Heart left ventricle (tissue), 16 donors: ENCODE results near the gene PTPRD. TPM values are rescaled to one million over a fixed set of nuclear protein-coding genes. Genes with fewer than 3 reads are reported as not detected.

Experiments used
- ATAC-seq, 4 donors: fragments of 200-7000 bp; cut with Tn5 transposase; one replicate each; pipeline ENCODE4 v1.9.1; 2020 to 2022; ENCODE audit warnings: moderate library complexity in 4 of 4, mild to moderate bottlenecking in 3 of 4, moderate number of reproducible peaks in 1 of 4
- DNase-seq, 5 donors: peaks; one replicate each; pipeline ENCODE4 v3.0.0-alpha.2; 2020
- H3K27ac ChIP-seq, 12 donors: fragments of 200-600 bp; sonication (generic) in 4 of 12; one replicate each; pipeline versions ENCODE4 v1.5.0 to v1.8.0; 2016 to 2022; ENCODE audit warnings: mild to moderate bottlenecking in 2 of 12
- H3K27me3 ChIP-seq, 9 donors: fragments of 200-600 bp; sonication (generic) in 2 of 9; one replicate each; pipeline versions ENCODE4 v1.5.1 to v1.8.0; 2016 to 2022; ENCODE audit warnings: mild to moderate bottlenecking in 3 of 9
- H3K36me3 ChIP-seq, 9 donors: fragments of 200-600 bp; sonication (generic) in 2 of 9; one replicate each; pipeline versions ENCODE4 v1.5.0 to v1.8.0; 2018 to 2022; ENCODE audit warnings: mild to moderate bottlenecking in 2 of 9
- H3K4me1 ChIP-seq, 12 donors: fragments of 200-600 bp; sonication (generic) in 4 of 12; one replicate each; pipeline versions ENCODE4 v1.5.0 to v1.8.0; 2016 to 2022; ENCODE audit warnings: mild to moderate bottlenecking in 3 of 12
- H3K4me3 ChIP-seq, 12 donors: fragments of 200-600 bp; sonication (generic) in 4 of 12; one replicate each; pipeline versions ENCODE4 v1.5.0 to v1.8.0; 2017 to 2022; ENCODE audit warnings: mild to moderate bottlenecking in 9 of 12, moderate library complexity in 4 of 12
- H3K9me3 ChIP-seq, 12 donors: fragments of 200-600 bp; sonication (generic) in 4 of 12; one replicate each; pipeline versions ENCODE4 v1.5.0 to v1.8.0; 2016 to 2022; ENCODE audit warnings: mild to moderate bottlenecking in 1 of 12
- CTCF ChIP-seq, 12 donors: fragments of 200-600 bp; sonication (generic) in 4 of 12; IDR thresholded peaks; one replicate each; pipeline versions ENCODE4 v1.5.0 to v1.8.0; 2018 to 2022; ENCODE audit warnings: antibody characterized with exemption in 12 of 12, mild to moderate bottlenecking in 5 of 12
- POLR2A ChIP-seq, 2 donors: fragments of 450-650 bp; IDR thresholded peaks; one replicate each; pipeline ENCODE4 v1.6.1; 2017; ENCODE audit warnings: antibody characterized with exemption in 2 of 2, mild to moderate bottlenecking in 2 of 2, moderate library complexity in 2 of 2
- WGBS, 4 donors: extraction: QIAGEN DNeasy Blood & Tissue Kit in 2 of 4; methylation state at CpG; one replicate each; pipeline versions ENCODE4 v1.1.5 to v1.1.7; 2013 to 2018; 5-methylcytosine and 5-hydroxymethylcytosine counted together
- intact Hi-C, 10 donors: fragments of 100-400 bp; cut with DNase I; formaldehyde crosslinking; loops; one replicate each; pipeline versions ENCODE4 v1.11.1 to v1.14.2; 2022
- polyA plus RNA-seq, 2 donors: library from polyadenylated mRNA; stranded (reverse); fragments of 200-250 nt; gene quantifications; one replicate each; pipeline ENCODE4 v1.2.3, GENCODE V29; 2013
- total RNA-seq, 9 donors: library from RNA; depleted of rRNA in 2 of 9; stranded (reverse); fragments of >200 nt in 2 of 9; fragmentation: NEBNext Ultra II Directional in 3 of 9; extraction: Animal tissue kit (Norgen Biotek cat#: 25700) in 3 of 9; gene quantifications; one replicate each; pipeline versions ENCODE4 v1.1.0 to v1.2.4, GENCODE V29; 2016 to 2023
- donor health status: ischemic (EF 13 %, LVEDD 7.1; RV severe dilation, severe dysfunction).
- donor health status: healthy with polysubstance abuse.
- donor health status: DM: no; HTN: yes; CAD: no.
- donor health status: DM: no; HTN: no; CAD: no.
- donor health status: ischemic (EF 25% LVEDD 6.9; RV normal size, moderate dysfunction).
- donor health status: ischemic (EF 25% LVEDD 5.7; RV mildly dilated, moderate dysfunction).
- donor health status: healthy.
- donor health status: DM: yes; HTN: yes; CAD: no.
- donor health status: ischemic (EF 35%, LVEDD 5.7; RV mildly dilated, moderate dysfunction).
- donor health status: nonischemic (EF 11% LVEDD 7.7; RV severe dilation, severe dysfunction).
- donor health status: DM: yes; HTN: yes; CAD: no.
- donor health status: PGD.
- donor health status: ischemic (EF 29% LVEDD 5.4; RV normal size, mild dysfunction).
- donor health status: nonischemic (EF 23%, LVEDD 6.1; RV moderate dilation, normal function).

Gene PTPRD
- total and polyA plus RNA-seq, 11 donors, result 1.4 to 25.3 (median 15.1) TPM

GRCh38 chr9:8419596-8420275 is 2193.1 kb downstream of the PTPRD start:
- ATAC-seq (no peak), DNase-seq (no peak)
- intact Hi-C loops, result loop anchor here in 2 of 10 donors (5.0 to 10.0 kb wide), 2 partner anchors 75 to 1182 kb away; no protein-coding TSS in a partner anchor
- Histone ChIP-seq H3K9me3 (no peaks in the 10 kb centered on the region), H3K27me3 (no peaks in the 10 kb centered on the region), H3K4me1 (no peaks in the 10 kb centered on the region), H3K36me3 (no peaks in the 10 kb centered on the region), H3K4me3 (no peak overlapping the region), H3K27ac (no peak overlapping the region)
- 79 to 85% (median 82%) methylated on average over 3 of the region's 3 CpGs for WGBS, 4 donors
- TF ChIP-seq CTCF (IDR thresholded peaks at IDR 0.05) (no peak), POLR2A (IDR thresholded peaks at IDR 0.05) (no peak)

GRCh38 chr9:8417341-8417740 is 2195.5 kb downstream of the PTPRD start:
- intact Hi-C loops, result loop anchor here in 1 of 10 donors (5.0 kb wide), 1 partner anchor 1180 kb away; no protein-coding TSS in a partner anchor
- ATAC-seq (no peak), DNase-seq (no peak)
- TF ChIP-seq CTCF (IDR thresholded peaks at IDR 0.05) (no peak), POLR2A (IDR thresholded peaks at IDR 0.05) (no peak)
- 0 to 48% (median 0%) methylated on average over 1 of the region's 1 CpG for WGBS, 4 donors
- Histone ChIP-seq H3K36me3 (no peaks in the 10 kb centered on the region), H3K4me3 (no peak overlapping the region), H3K9me3 (no peaks in the 10 kb centered on the region), H3K4me1 (no peaks in the 10 kb centered on the region), H3K27ac (no peak overlapping the region), H3K27me3 (no peaks in the 10 kb centered on the region)

GRCh38 chr9:8412327-8412726 is 2200.5 kb downstream of the PTPRD start:
- no peaks in the 10 kb centered on the region for H3K36me3 ChIP-seq
- WGBS, 4 donors, result 82 to 87% (median 85%) methylated on average over 3 of the region's 3 CpGs
- intact Hi-C loops, result no loop called here
- no peaks in the 10 kb centered on the region for H3K9me3 ChIP-seq
- no peaks in the 10 kb centered on the region for H3K27me3 ChIP-seq
- no peaks in the 10 kb centered on the region for H3K4me1 ChIP-seq
- no peak for TF ChIP-seq POLR2A (IDR thresholded peaks at IDR 0.05)
- TF ChIP-seq CTCF (IDR thresholded peaks at IDR 0.05), result no peak
- ATAC-seq (no peak), DNase-seq (no peak)
- no peak overlapping the region for H3K27ac ChIP-seq
- no peak overlapping the region for H3K4me3 ChIP-seq

GRCh38 chr9:8408575-8409190 is 2204.1 kb downstream of the PTPRD start:
- ATAC-seq, result no peak
- Histone ChIP-seq H3K4me3 (no peak overlapping the region), H3K27me3 (no peaks in the 10 kb centered on the region), H3K4me1 (no peaks in the 10 kb centered on the region), H3K36me3 (no peaks in the 10 kb centered on the region), H3K9me3 (no peaks in the 10 kb centered on the region), H3K27ac (no peak overlapping the region)
- 71 to 88% (median 85%) methylated on average over 9 of the region's 9 CpGs for WGBS, 4 donors
- DNase-seq, result no peak
- no peak for TF ChIP-seq POLR2A (IDR thresholded peaks at IDR 0.05)
- no peak for TF ChIP-seq CTCF (IDR thresholded peaks at IDR 0.05)
- intact Hi-C loops, result no loop called here
